ENCODE data around the gene FLNA.

DNA sequence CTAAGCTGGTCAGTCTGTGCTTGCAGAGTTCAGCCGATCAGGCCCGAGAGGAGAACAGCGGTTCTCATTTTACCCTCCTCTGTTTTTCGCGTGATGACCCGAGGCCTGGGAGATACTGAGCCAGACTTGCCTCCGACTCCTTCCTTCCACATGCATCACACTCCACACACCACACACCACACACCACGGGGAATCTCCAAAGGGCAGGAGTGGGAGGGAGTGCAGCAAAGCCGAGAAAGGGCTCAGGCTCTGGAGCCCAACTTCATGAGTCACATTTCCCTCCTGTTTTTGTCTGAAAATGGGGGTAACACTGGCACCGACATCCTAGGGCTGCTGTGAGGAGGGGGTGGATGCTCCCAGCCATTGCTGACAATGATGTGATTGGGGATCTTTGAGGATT is 39.9 kb downstream of the FLNA start:
- TF ChIP-seq HDAC6 (IDR thresholded peaks at IDR 0.05; ENCODE audit: low read depth, low read length), result no peak
- TF ChIP-seq NCOA2 (IDR thresholded peaks at IDR 0.05; ENCODE audit: partially characterized antibody in 2 of 2), result no peak
- no peak for TF ChIP-seq JUND (IDR thresholded peaks at IDR 0.05; ENCODE audit: borderline replicate concordance, low read depth, low read length)
- no peak for TF ChIP-seq JUND (tag; IDR thresholded peaks at IDR 0.05; ENCODE audit: borderline replicate concordance, low read depth, low read length)
- TF ChIP-seq ZNF175 (CRISPR knock-in tag; IDR thresholded peaks at IDR 0.05; ENCODE audit: low read depth), result no peak
- no peak for TF ChIP-seq TRIM25 (IDR thresholded peaks at IDR 0.05; ENCODE audit: borderline replicate concordance)
- TF ChIP-seq E2F4 (CRISPR knock-in tag; IDR thresholded peaks at IDR 0.05; ENCODE audit: low read depth), result no peak
- TF ChIP-seq CTCF (IDR thresholded peaks at IDR 0.05 in 2 of 3, conservative IDR thresholded peaks at IDR 0.05 in 1 of 3; ENCODE audit: insufficient read depth in 2 of 3, low read depth in 1 of 3, low read length in 3 of 3), result no peak
- TF ChIP-seq SIN3A (IDR thresholded peaks at IDR 0.05; ENCODE audit: borderline replicate concordance in 2 of 2, control insufficient read depth in 1 of 2, low read depth in 2 of 2, low read length in 2 of 2), result no peak
- no peak for TF ChIP-seq ESRRB (CRISPR knock-in tag; IDR thresholded peaks at IDR 0.05; ENCODE audit: borderline replicate concordance)
- TF ChIP-seq EGR1 (conservative IDR thresholded peaks at IDR 0.05), result no peak
- no peak for TF ChIP-seq MXI1 (IDR thresholded peaks at IDR 0.05; ENCODE audit: low read depth, low read length)
